GM08714 (cell line): Measurements from ENCODE around the gene TRAF6.

ENCODE experiments used
- H3K4me3 ChIP-seq: fragments of 200-500 bp; sonication (Bioruptor generic); 2 replicates; pipeline ENCODE4 v1.5.1; 2014; ENCODE audit warnings: mild to moderate bottlenecking, low read length, inconsistent platforms
- ZNF274 ChIP-seq: IDR thresholded peaks from 2 replicates; pipeline ENCODE4 v1.6.1; 2012; ENCODE audit warnings: mild to moderate bottlenecking, low read depth, low read length

TRAF6 gene

GRCh38 chr11:36455658-36456111, 54.4 kb downstream of the TRAF6 start:
- H3K4me3 ChIP-seq = no peak overlapping the region

GRCh38 chr11:36454941-36455631, 55.0 kb downstream of the TRAF6 start:
- no peak for TF ChIP-seq ZNF274
- no peak overlapping the region for H3K4me3 ChIP-seq

More at GRCh38 chr11:36455658-36456111, 54.4 kb downstream of the TRAF6 start:
- TF ChIP-seq ZNF274 = no peak

- TF ChIP-seq ZNF274 = no peak
- H3K4me3 ChIP-seq = no peak overlapping the region
Measured at GRCh38 chr11:36454551-36454940, 55.5 kb downstream of the TRAF6 start.

- no peak overlapping the region for H3K4me3 ChIP-seq
- TF ChIP-seq ZNF274 = no peak
Measured at GRCh38 chr11:36453678-36454077, 56.4 kb downstream of the TRAF6 start.

GRCh38 chr11:36452961-36453360, 57.1 kb downstream of the TRAF6 start:
- TF ChIP-seq ZNF274 = no peak
- H3K4me3 ChIP-seq = no peak overlapping the region

- H3K4me3 ChIP-seq = no peak overlapping the region
- no peak for TF ChIP-seq ZNF274
Measured at GRCh38 chr11:36452236-36452940, 57.7 kb downstream of the TRAF6 start.

- TF ChIP-seq ZNF274 = no peak
- no peak overlapping the region for H3K4me3 ChIP-seq
Measured at GRCh38 chr11:36451681-36452080, 58.4 kb downstream of the TRAF6 start.

- no peak overlapping the region for H3K4me3 ChIP-seq
- no peak for TF ChIP-seq ZNF274
Measured at GRCh38 chr11:36451045-36451444, 59.0 kb downstream of the TRAF6 start.

- TF ChIP-seq ZNF274 = no peak
- no peak overlapping the region; the same call in 1 of the 2 replicates for H3K4me3 ChIP-seq
Measured at GRCh38 chr11:36450110-36450572, 59.9 kb downstream of the TRAF6 start.

GRCh38 chr11:36449561-36450096, 60.4 kb downstream of the TRAF6 start:
- H3K4me3 ChIP-seq = no peak overlapping the region; the same call in 1 of the 2 replicates
- TF ChIP-seq ZNF274 = no peak

- no peak for TF ChIP-seq ZNF274
- H3K4me3 ChIP-seq = no peak overlapping the region
Measured at GRCh38 chr11:36447947-36448346, 62.1 kb downstream of the TRAF6 start.

GRCh38 chr11:36447514-36447913, 62.6 kb downstream of the TRAF6 start:
- TF ChIP-seq ZNF274 = no peak
- H3K4me3 ChIP-seq = no peak overlapping the region

- no peak overlapping the region for H3K4me3 ChIP-seq
- TF ChIP-seq ZNF274 = no peak
Measured at GRCh38 chr11:36446135-36446534, 63.9 kb downstream of the TRAF6 start.

GRCh38 chr11:36443661-36444060, 66.4 kb downstream of the TRAF6 start:
- no peak for TF ChIP-seq ZNF274
- H3K4me3 ChIP-seq = no peak overlapping the region

- TF ChIP-seq ZNF274 = no peak
- H3K4me3 ChIP-seq = no peak overlapping the region
Measured at GRCh38 chr11:36441610-36442208, 68.4 kb downstream of the TRAF6 start.

- no peak for TF ChIP-seq ZNF274
- H3K4me3 ChIP-seq = no peak overlapping the region
Measured at GRCh38 chr11:36438126-36438525, 71.9 kb downstream of the TRAF6 start.
